H1 (cell line): ENCODE measurements around the gene PPARA. TPM values are rescaled to one million over a fixed set of nuclear protein-coding genes. Genes with fewer than 3 reads are reported as not detected.

Experiments used
- CTCF ChIA-PET: fragments of 300-600 bp; sonication (Branson Sonifier 250); formaldehyde crosslinking; loops from one replicate; lab custom pipeline; 2021; ENCODE audit not compliant: partially characterized antibody; lab: Charles Lee
- POLR2A ChIA-PET: fragments of 300-600 bp; sonication (Branson Sonifier 250); formaldehyde crosslinking; loops from one replicate; lab custom pipeline; 2021; ENCODE audit warnings: inconsistent platforms; ENCODE audit not compliant: partially characterized antibody; lab: Charles Lee
- DNase-seq, 2 experiments: peaks; one replicate each; pipeline versions ENCODE4 v3.0.0 to v3.0.0-alpha.2; 2010 to 2022; ENCODE audit warnings: low spot score in 2 of 2, low read depth in 1 of 2, mixed read lengths in 1 of 2
- FAIRE-seq: peaks from 2 replicates; lab custom pipeline; 2011; peaks lifted over from hg19 to GRCh38; lab: Jason Lieb, UNC
- H2AFZ ChIP-seq: 2 replicates; pipeline ENCODE4 v1.8.1; 2012; ENCODE audit warnings: low read length, inconsistent platforms
- H2AK5ac ChIP-seq: 2 replicates; pipeline ENCODE4 v1.6.1; 2013; ENCODE audit warnings: low read depth, low read length
- H2BK120ac ChIP-seq: replicated peaks from 2 replicates; pipeline ENCODE3; 2013; ENCODE audit warnings: low read depth, low read length, inconsistent platforms
- H2BK12ac ChIP-seq: 2 replicates; pipeline ENCODE4 v1.6.1; 2013; ENCODE audit warnings: low read depth, low read length
- H2BK15ac ChIP-seq: 2 replicates; pipeline ENCODE4 v1.6.1; 2013; ENCODE audit warnings: low read length
- H2BK20ac ChIP-seq: 2 replicates; pipeline ENCODE4 v1.6.1; 2013; ENCODE audit warnings: low read length
- H2BK5ac ChIP-seq: 2 replicates; pipeline ENCODE4 v1.6.1; 2013; ENCODE audit warnings: low read depth, low read length
- H3K14ac ChIP-seq: 2 replicates; pipeline ENCODE4 v1.6.1; 2013; ENCODE audit warnings: inconsistent platforms; ENCODE audit not compliant: insufficient read length
- H3K18ac ChIP-seq: 2 replicates; pipeline ENCODE4 v1.6.1; 2013; ENCODE audit warnings: low read length; ENCODE audit errors: extremely low read depth
- H3K23ac ChIP-seq: 2 replicates; pipeline ENCODE4 v1.6.1; 2013; ENCODE audit warnings: inconsistent platforms; ENCODE audit not compliant: insufficient read length
- H3K23me2 ChIP-seq: 2 replicates; pipeline ENCODE4 v1.6.1; 2013; ENCODE audit warnings: low read depth, low read length
- H3K27ac ChIP-seq: 2 replicates; pipeline ENCODE4 v1.6.1; 2011; ENCODE audit warnings: low read depth, low read length, inconsistent platforms
- H3K27me3 ChIP-seq, 4 experiments: replicated peaks in 1 of 4; 1 replicate in 1 of 4; 2 replicates in 3 of 4; pipeline versions ENCODE4 v1.6.1 to v1.8.1; 2011 to 2013; ENCODE audit warnings: low read length in 3 of 4, mild to moderate bottlenecking in 3 of 4, inconsistent platforms in 2 of 4, mixed read lengths in 2 of 4, moderate library complexity in 1 of 4; ENCODE audit not compliant: control insufficient read depth in 3 of 4, insufficient read depth in 3 of 4; ENCODE audit errors: extremely low read depth in 1 of 4
- H3K36me3 ChIP-seq, 4 experiments: 2 replicates each; pipeline versions ENCODE4 v1.6.1 to v1.8.1; 2011 to 2013; ENCODE audit warnings: mild to moderate bottlenecking in 4 of 4, low read length in 3 of 4, moderate library complexity in 2 of 4, control low read depth in 1 of 4, inconsistent platforms in 1 of 4; ENCODE audit not compliant: insufficient read depth in 4 of 4, control insufficient read depth in 2 of 4
- H3K4ac ChIP-seq: replicated peaks from 2 replicates; pipeline ENCODE3; 2013; ENCODE audit warnings: low read length, low read depth, mixed read lengths, inconsistent platforms; ENCODE audit not compliant: insufficient read length
- H3K4me1 ChIP-seq, 4 experiments: replicated peaks in 1 of 4; 1 replicate in 1 of 4; 2 replicates in 3 of 4; pipeline versions ENCODE4 v1.6.1 to v1.8.1; 2011 to 2013; ENCODE audit warnings: low read length in 3 of 4, inconsistent platforms in 2 of 4, mixed read lengths in 1 of 4; ENCODE audit not compliant: insufficient read depth in 4 of 4, control insufficient read depth in 3 of 4
- H3K4me2 ChIP-seq, 2 experiments: 2 replicates each; pipeline versions ENCODE4 v1.6.1 to v1.8.1; 2011 to 2013; ENCODE audit warnings: low read depth in 2 of 2, low read length in 2 of 2, control low read depth in 1 of 2, inconsistent platforms in 1 of 2, mild to moderate bottlenecking in 1 of 2; ENCODE audit not compliant: insufficient read depth in 1 of 2
- H3K4me3 ChIP-seq, 4 experiments: fragments of 200-600, 300-600 bp in 1 of 4; sonication (generic), shearing (Covaris generic), sonication (Bioruptor Twin) in 1 of 4; 2 replicates each; pipeline versions ENCODE4 v1.5.1 to v1.8.1; 2011 to 2016; ENCODE audit warnings: low read length in 4 of 4, low read depth in 3 of 4, control low read depth in 2 of 4, inconsistent platforms in 2 of 4, mild to moderate bottlenecking in 2 of 4, mixed read lengths in 1 of 4, moderate library complexity in 1 of 4; ENCODE audit not compliant: insufficient read depth in 2 of 4; ENCODE audit errors: extremely low read depth in 1 of 4
- H3K56ac ChIP-seq: replicated peaks from 2 replicates; pipeline ENCODE3; 2013; ENCODE audit warnings: low read depth, mild to moderate bottlenecking, mixed read lengths, low read length, inconsistent platforms; ENCODE audit not compliant: insufficient read length
- H3K79me1 ChIP-seq: 2 replicates; pipeline ENCODE4 v1.6.1; 2013; ENCODE audit warnings: low read depth, low read length, control low read depth
- H3K79me2 ChIP-seq, 2 experiments: 2 replicates each; pipeline versions ENCODE4 v1.6.1 to v1.8.1; 2012 to 2013; ENCODE audit warnings: low read length in 2 of 2, mild to moderate bottlenecking in 2 of 2, inconsistent platforms in 1 of 2; ENCODE audit not compliant: insufficient read depth in 2 of 2, control insufficient read depth in 1 of 2
- H3K9ac ChIP-seq, 4 experiments: replicated peaks in 1 of 4; 1 replicate in 1 of 4; 2 replicates in 3 of 4; pipeline versions ENCODE4 v1.6.1 to v1.8.1; 2011 to 2013; ENCODE audit warnings: low read depth in 3 of 4, low read length in 3 of 4, control low read depth in 2 of 4, mild to moderate bottlenecking in 2 of 4, moderate library complexity in 2 of 4, inconsistent platforms in 1 of 4; ENCODE audit errors: extremely low read depth in 1 of 4
- H3K9me3 ChIP-seq, 2 experiments: 2 replicates each; pipeline versions ENCODE4 v1.6.1 to v1.8.1; 2012 to 2013; ENCODE audit warnings: mild to moderate bottlenecking in 2 of 2, moderate library complexity in 2 of 2, control low read depth in 1 of 2, inconsistent platforms in 1 of 2, low read depth in 1 of 2, low read length in 1 of 2, mixed read lengths in 1 of 2; ENCODE audit not compliant: insufficient read depth in 2 of 2
- H4K20me1 ChIP-seq, 2 experiments: replicated peaks in 1 of 2; 2 replicates each; pipeline versions ENCODE3 to v1.8.1; 2011 to 2013; ENCODE audit warnings: inconsistent platforms in 2 of 2, low read length in 2 of 2, mild to moderate bottlenecking in 1 of 2; ENCODE audit not compliant: insufficient read depth in 2 of 2, control insufficient read depth in 1 of 2
- H4K5ac ChIP-seq: 2 replicates; pipeline ENCODE4 v1.6.1; 2013; ENCODE audit warnings: low read length, low read depth, mixed read lengths, inconsistent platforms; ENCODE audit not compliant: insufficient read length
- H4K8ac ChIP-seq: 2 replicates; pipeline ENCODE4 v1.8.0; 2013; ENCODE audit warnings: mild to moderate bottlenecking, moderate library complexity, low read length, inconsistent platforms; ENCODE audit not compliant: insufficient read depth; ENCODE audit errors: extremely low read depth
- H4K91ac ChIP-seq: replicated peaks from 2 replicates; pipeline ENCODE3; 2013; ENCODE audit warnings: low read length, mixed read lengths, inconsistent platforms; ENCODE audit not compliant: insufficient read length
- CBX8 ChIP-seq: fragments of 300-800, 300-1000 bp; sonication (generic); IDR thresholded peaks from 2 replicates; pipeline ENCODE4 v1.7.1; 2016; ENCODE audit warnings: low read depth, low read length, borderline replicate concordance
- CHD1 ChIP-seq: IDR thresholded peaks from 2 replicates; pipeline ENCODE4 v1.6.1; 2012; ENCODE audit warnings: low read depth, low read length, improper control_type of control experiment
- CREB1 ChIP-seq: IDR thresholded peaks from 2 replicates; pipeline ENCODE4 v1.6.1; 2012; ENCODE audit warnings: inconsistent platforms
- CTCF ChIP-seq, 3 experiments: IDR thresholded peaks; 1 replicate in 2 of 3; 2 replicates in 1 of 3; pipeline versions ENCODE4 v1.5.1 to v1.6.1; 2011; ENCODE audit warnings: low read length in 3 of 3, mild to moderate bottlenecking in 3 of 3, inconsistent platforms in 2 of 3, low read depth in 1 of 3, moderate library complexity in 1 of 3; ENCODE audit not compliant: insufficient read depth in 1 of 3; ENCODE audit errors: control extremely low read depth in 1 of 3
- EGR1 ChIP-seq: IDR thresholded peaks from 2 replicates; pipeline ENCODE4 v1.6.1; 2011; ENCODE audit warnings: low read depth, low read length, borderline replicate concordance
- EZH2 ChIP-seq: fragments of 200-600 bp; sonication (generic); IDR thresholded peaks from 2 replicates; pipeline ENCODE4 v1.7.1; 2012; ENCODE audit warnings: low read depth, mild to moderate bottlenecking, moderate library complexity, low read length, inconsistent platforms; ENCODE audit not compliant: severe bottlenecking
- KDM1A ChIP-seq: fragments of 200-600, 300-600 bp; sonication (generic); IDR thresholded peaks from 2 replicates; pipeline ENCODE4 v1.7.1; 2016; ENCODE audit warnings: mild to moderate bottlenecking, low read length, borderline replicate concordance
- POLR2A ChIP-seq, 2 experiments: IDR thresholded peaks; 1 replicate in 1 of 2; 2 replicates in 1 of 2; pipeline ENCODE4 v1.6.1; 2011; ENCODE audit warnings: low read depth in 2 of 2, low read length in 2 of 2, mild to moderate bottlenecking in 2 of 2; ENCODE audit errors: control extremely low read depth in 1 of 2
- RXRA ChIP-seq: IDR thresholded peaks from 2 replicates; pipeline ENCODE4 v1.6.1; 2011; ENCODE audit warnings: low read depth, mild to moderate bottlenecking, low read length, moderate library complexity; ENCODE audit not compliant: insufficient read depth
- SP4 ChIP-seq: IDR thresholded peaks from 2 replicates; pipeline ENCODE4 v1.6.1; 2012; ENCODE audit warnings: low read length, inconsistent platforms
- TCF12 ChIP-seq: IDR thresholded peaks from 2 replicates; pipeline ENCODE4 v1.6.1; 2011; ENCODE audit warnings: low read depth, mild to moderate bottlenecking, low read length
- WGBS, 2 experiments: shearing (Covaris generic) in 1 of 2; methylation state at CpG; one replicate each; pipeline versions ENCODE4 v1.1.6 to v1.1.7; 2013 to 2015; ENCODE audit warnings: low lambda C conversion rate in 2 of 2, mixed read lengths in 2 of 2, inconsistent platforms in 1 of 2, low coverage in 1 of 2, missing lambda C conversion rate in 1 of 2; ENCODE audit not compliant: insufficient replicate concordance in 2 of 2, insufficient coverage in 1 of 2, insufficient read length in 1 of 2; ENCODE audit errors: extremely low coverage in 1 of 2, missing lambda C conversion rate in 1 of 2; 5-methylcytosine and 5-hydroxymethylcytosine counted together
- polyA plus RNA-seq, 7 experiments: library from polyadenylated mRNA; depleted of rRNA in 3 of 7; stranded (reverse) in 5 of 7; unstranded in 2 of 7; fragments of >200 nt in 5 of 7; fragments of 200-250 nt in 2 of 7; gene quantifications; 1 replicate in 5 of 7; 2 replicates in 1 of 7; 4 replicates in 1 of 7; pipeline versions ENCODE4 v1.2.1 to v1.2.3, GENCODE V29; 2011 to 2013; ENCODE audit warnings: missing spikeins in 2 of 7, mixed read lengths in 2 of 7
- total RNA-seq: library from RNA; stranded (reverse); fragmentation: NEBNext Ultra II Directional; extraction: Animal tissue kit (Norgen Biotek cat#: 25700); gene quantifications from 2 replicates; pipeline ENCODE4 v1.2.1, GENCODE V29; 2021
- TF ChIP-seq, protein P1 (sequence below): IDR thresholded peaks from 2 replicates; pipeline ENCODE4 v1.6.1; 2011; ENCODE audit warnings: low read depth, mild to moderate bottlenecking, low read length; ENCODE audit not compliant: insufficient read depth

The PPARA gene
- total and polyA plus RNA-seq, 2 of the 8 experiments (the other 6 are each of a cell fraction or from before 2014, with no cell fraction given) = 3.1 to 8.2 TPM

DNA sequence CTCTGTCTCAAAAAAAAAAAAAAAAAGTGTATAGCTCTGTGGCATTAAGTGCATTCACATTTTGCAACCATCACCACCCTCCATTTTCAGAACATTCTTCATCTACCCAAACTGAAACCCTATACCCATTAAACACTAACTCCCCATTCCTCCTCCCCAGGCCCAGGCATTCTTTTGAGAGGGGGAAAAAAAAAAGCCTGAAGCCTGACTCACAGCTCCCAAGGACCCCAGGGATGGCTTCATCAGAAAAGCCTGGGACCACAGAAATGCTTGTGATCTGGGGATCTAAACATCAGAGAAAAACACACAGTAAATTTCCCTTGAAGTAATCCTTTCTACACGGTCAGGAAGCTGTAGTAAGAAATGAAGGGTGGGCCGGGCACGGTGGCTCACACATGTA lies 135.7 kb downstream of the PPARA start:
- Histone ChIP-seq H2AK5ac (no peak overlapping the region), H3K27ac (no peak overlapping the region), H2BK120ac (no peak overlapping the region), H3K4me3 (no peak overlapping the region), H3K14ac (no peak overlapping the region), H3K4me2 (no peak overlapping the region), H3K18ac (no peak overlapping the region), H4K5ac (no peak overlapping the region), H3K27me3 (no peaks in the 10 kb centered on the region), H2BK5ac (no peak overlapping the region), H4K20me1 (peaks cover 0 to 7% of the 10 kb centered on the region in 2 experiments), H3K23ac (no peak overlapping the region), H2BK12ac (no peak overlapping the region), H2BK20ac (no peak overlapping the region), H3K79me2 (no peaks in the 10 kb centered on the region), H2BK15ac (no peak overlapping the region), H3K79me1 (no peaks in the 10 kb centered on the region; the same call in 1 of the 2 replicates), H3K23me2 (no peaks in the 10 kb centered on the region), H3K9ac (no peak overlapping the region), H4K8ac (no peak overlapping the region), H3K56ac (no peak overlapping the region), H4K91ac (no peak overlapping the region), H3K36me3 (peaks cover 2 to 7% (median 5%) of the 10 kb centered on the region in 4 experiments; a peak in 4 of 8 replicates), H3K4me1 (no peaks in the 10 kb centered on the region), H3K9me3 (no peaks in the 10 kb centered on the region), H2AFZ (no peak overlapping the region), H3K4ac (no peak overlapping the region)
- CTCF ChIA-PET = interaction anchor here (1.3 kb wide), 1 partner anchor 280 kb away, joined by 8 read pairs; no protein-coding TSS in a partner anchor
- POLR2A ChIA-PET = interaction anchor here (1.3 to 1.5 kb wide), 2 partner anchors 9 to 11 kb away, joined by 4 to 5 read pairs; partner anchors contain the start of gene GTSE1
- FAIRE-seq (no peak), DNase-seq (no peak)
- 77% methylated on average over 3 of the region's 3 CpGs; no CpG with 5 or more reads in 1 of the 2 experiments for WGBS, 2 experiments
- TF ChIP-seq EGR1 (no peak), CBX8 (no peak), POLR2A (IDR thresholded peaks at IDR 0.05; ENCODE audit: control extremely low read depth in 1 of 2, low read depth in 2 of 2, low read length in 2 of 2) (no peak), CTCF (IDR thresholded peaks at IDR 0.05; ENCODE audit: control extremely low read depth in 1 of 3, insufficient read depth in 1 of 3, low read depth in 1 of 3, low read length in 3 of 3) (no peak), SP4 (no peak), EZH2 (no peak), TCF12 (no peak), RXRA (no peak), CHD1 (no peak), KDM1A (no peak), CREB1 (no peak)
- TF ChIP-seq, protein P1, sequence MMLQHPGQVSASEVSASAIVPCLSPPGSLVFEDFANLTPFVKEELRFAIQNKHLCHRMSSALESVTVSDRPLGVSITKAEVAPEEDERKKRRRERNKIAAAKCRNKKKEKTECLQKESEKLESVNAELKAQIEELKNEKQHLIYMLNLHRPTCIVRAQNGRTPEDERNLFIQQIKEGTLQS = no peak
